H4 (cell line): Measurements from ENCODE around the gene IDH3B. TPM values are rescaled to one million over a fixed set of nuclear protein-coding genes. Genes with fewer than 3 reads are reported as not detected.

Source experiments
- DNase-seq: peaks from one replicate; pipeline ENCODE4 v3.0.0-alpha.2; 2015; ENCODE audit warnings: low spot score
- total RNA-seq: library from RNA; depleted of rRNA; stranded (reverse); fragments of >200 nt; shearing (Covaris generic); gene quantifications from 2 replicates; pipeline ENCODE4 v1.2.3, GENCODE V29; 2014

Gene IDH3B
- total RNA-seq, 1 experiment from 2014 or later: 138 TPM

GRCh38 chr20:2657241-2657640, 6.8 kb downstream of the IDH3B start:
- DNase-seq: no peak

GRCh38 chr20:2656471-2657117, 7.4 kb downstream of the IDH3B start:
- no peak for DNase-seq

- DNase-seq: no peak
Measured at GRCh38 chr20:2655331-2656116, 8.5 kb downstream of the IDH3B start.

- DNase-seq: no peak
Measured at GRCh38 chr20:2654831-2655230, 9.2 kb downstream of the IDH3B start.

GRCh38 chr20:2654384-2654822, 9.6 kb downstream of the IDH3B start:
- no peak for DNase-seq

- DNase-seq: no peak
Measured at GRCh38 chr20:2653556-2654383, 10.2 kb downstream of the IDH3B start.

- no peak for DNase-seq
Measured at GRCh38 chr20:2652724-2653555, 11.1 kb downstream of the IDH3B start.

GRCh38 chr20:2651772-2652723, 12.0 kb downstream of the IDH3B start, which contains the start of gene NOP56:
TSS of gene NOP56 (plus strand) at chr20:2652632. CDS start at chr20:2652661, 29 bp downstream.
- DNase-seq: peak; percentile 78

- DNase-seq: no peak
Measured at GRCh38 chr20:2643708-2644107, 20.3 kb downstream of the IDH3B start.

GRCh38 chr20:2640899-2641298, 23.1 kb downstream of the IDH3B start:
- DNase-seq: no peak

GRCh38 chr20:2640260-2640659, 23.8 kb downstream of the IDH3B start:
- no peak for DNase-seq

GRCh38 chr20:2637246-2637645, 26.8 kb downstream of the IDH3B start:
- no peak for DNase-seq

- DNase-seq: no peak
Measured at GRCh38 chr20:2633381-2633780, 30.6 kb downstream of the IDH3B start.

GRCh38 chr20:2631228-2631627, 32.8 kb downstream of the IDH3B start:
- no peak for DNase-seq

- peak; percentile 51 for DNase-seq
Measured at GRCh38 chr20:2626853-2627541, 37.0 kb downstream of the IDH3B start.

GRCh38 chr20:2625062-2625461, 39.0 kb downstream of the IDH3B start:
- no peak for DNase-seq

GRCh38 chr20:2624190-2624589, 39.8 kb downstream of the IDH3B start:
- DNase-seq: no peak

- no peak for DNase-seq
Measured at GRCh38 chr20:2619961-2620595, 43.9 kb downstream of the IDH3B start.

GRCh38 chr20:2619337-2619736, 44.7 kb downstream of the IDH3B start:
- no peak for DNase-seq
